ENCODE measurements around the gene CD53. TPM values are rescaled to one million over a fixed set of nuclear protein-coding genes. Genes with fewer than 3 reads are reported as not detected.

CD53 gene
- polyA plus RNA-seq, 1 experiment, result not detected

DNA sequence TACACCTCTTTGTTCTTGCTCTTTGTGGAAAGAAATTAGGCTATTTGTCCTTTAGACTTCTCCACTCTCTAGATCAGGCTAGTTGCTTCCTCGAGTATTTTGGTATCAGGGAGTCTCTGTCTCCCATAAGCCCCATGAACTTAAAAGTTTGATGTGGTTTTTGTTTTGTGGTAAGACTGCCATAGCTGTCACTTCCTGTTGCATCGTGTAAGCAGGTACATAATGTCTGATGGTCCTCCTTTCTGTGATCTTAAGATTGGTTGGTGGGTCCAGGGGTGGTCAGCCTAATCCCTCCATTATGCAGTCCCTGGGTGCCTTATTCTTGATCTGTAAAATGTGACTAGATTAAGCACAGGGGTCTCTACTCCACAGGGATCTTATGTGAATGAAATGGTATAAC, 23.1 kb downstream of the CD53 start:
- DNase-seq (ENCODE audit: low read depth), result no peak

DNA sequence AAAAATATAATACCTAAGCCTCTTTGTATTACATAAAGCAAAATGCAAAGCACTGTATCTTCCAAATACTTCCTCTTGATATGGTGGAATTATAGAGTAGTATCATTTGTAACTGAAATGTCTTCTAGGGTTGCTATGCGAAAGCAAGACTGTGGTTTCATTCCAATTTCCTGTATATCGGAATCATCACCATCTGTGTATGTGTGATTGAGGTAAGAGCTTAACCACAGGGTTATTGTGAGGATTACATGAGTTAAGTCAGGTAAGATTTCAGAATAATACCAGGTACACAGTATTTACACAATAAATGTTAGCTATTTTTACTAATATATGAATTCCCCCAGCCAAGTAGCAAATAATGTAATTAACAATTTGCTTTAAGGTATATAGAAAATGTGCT, 24.7 kb downstream of the CD53 start:
- DNase-seq (ENCODE audit: low read depth), result no peak
- TF ChIP-seq, protein P1, sequence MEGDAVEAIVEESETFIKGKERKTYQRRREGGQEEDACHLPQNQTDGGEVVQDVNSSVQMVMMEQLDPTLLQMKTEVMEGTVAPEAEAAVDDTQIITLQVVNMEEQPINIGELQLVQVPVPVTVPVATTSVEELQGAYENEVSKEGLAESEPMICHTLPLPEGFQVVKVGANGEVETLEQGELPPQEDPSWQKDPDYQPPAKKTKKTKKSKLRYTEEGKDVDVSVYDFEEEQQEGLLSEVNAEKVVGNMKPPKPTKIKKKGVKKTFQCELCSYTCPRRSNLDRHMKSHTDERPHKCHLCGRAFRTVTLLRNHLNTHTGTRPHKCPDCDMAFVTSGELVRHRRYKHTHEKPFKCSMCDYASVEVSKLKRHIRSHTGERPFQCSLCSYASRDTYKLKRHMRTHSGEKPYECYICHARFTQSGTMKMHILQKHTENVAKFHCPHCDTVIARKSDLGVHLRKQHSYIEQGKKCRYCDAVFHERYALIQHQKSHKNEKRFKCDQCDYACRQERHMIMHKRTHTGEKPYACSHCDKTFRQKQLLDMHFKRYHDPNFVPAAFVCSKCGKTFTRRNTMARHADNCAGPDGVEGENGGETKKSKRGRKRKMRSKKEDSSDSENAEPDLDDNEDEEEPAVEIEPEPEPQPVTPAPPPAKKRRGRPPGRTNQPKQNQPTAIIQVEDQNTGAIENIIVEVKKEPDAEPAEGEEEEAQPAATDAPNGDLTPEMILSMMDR (IDR thresholded peaks at IDR 0.05; ENCODE audit: insufficient read depth, low read depth, low read length), result no peak
- CTCF ChIA-PET, result no interaction called here
- no peak overlapping the region for H3K4me3 ChIP-seq (ENCODE audit: low read depth, low read length)
- H3K27me3 ChIP-seq (ENCODE audit: control insufficient read depth, insufficient read depth, low read length), result no peaks in the 10 kb centered on the region
- POLR2A ChIA-PET, result no interaction called here
- H3K36me3 ChIP-seq (ENCODE audit: control insufficient read depth, insufficient read depth, low read length), result no peaks in the 10 kb centered on the region

More for the DNA sequence above, 23.1 kb downstream of the CD53 start:
- H3K27me3 ChIP-seq (ENCODE audit: control insufficient read depth, insufficient read depth, low read length), result no peaks in the 10 kb centered on the region
- no peak overlapping the region for H3K4me3 ChIP-seq (ENCODE audit: low read depth, low read length)
- TF ChIP-seq, protein P1 (IDR thresholded peaks at IDR 0.05; ENCODE audit: insufficient read depth, low read depth, low read length), result no peak
- ChIA-PET POLR2A (no interaction called here), CTCF (no interaction called here)
- no peaks in the 10 kb centered on the region for H3K36me3 ChIP-seq (ENCODE audit: control insufficient read depth, insufficient read depth, low read length)

DNA sequence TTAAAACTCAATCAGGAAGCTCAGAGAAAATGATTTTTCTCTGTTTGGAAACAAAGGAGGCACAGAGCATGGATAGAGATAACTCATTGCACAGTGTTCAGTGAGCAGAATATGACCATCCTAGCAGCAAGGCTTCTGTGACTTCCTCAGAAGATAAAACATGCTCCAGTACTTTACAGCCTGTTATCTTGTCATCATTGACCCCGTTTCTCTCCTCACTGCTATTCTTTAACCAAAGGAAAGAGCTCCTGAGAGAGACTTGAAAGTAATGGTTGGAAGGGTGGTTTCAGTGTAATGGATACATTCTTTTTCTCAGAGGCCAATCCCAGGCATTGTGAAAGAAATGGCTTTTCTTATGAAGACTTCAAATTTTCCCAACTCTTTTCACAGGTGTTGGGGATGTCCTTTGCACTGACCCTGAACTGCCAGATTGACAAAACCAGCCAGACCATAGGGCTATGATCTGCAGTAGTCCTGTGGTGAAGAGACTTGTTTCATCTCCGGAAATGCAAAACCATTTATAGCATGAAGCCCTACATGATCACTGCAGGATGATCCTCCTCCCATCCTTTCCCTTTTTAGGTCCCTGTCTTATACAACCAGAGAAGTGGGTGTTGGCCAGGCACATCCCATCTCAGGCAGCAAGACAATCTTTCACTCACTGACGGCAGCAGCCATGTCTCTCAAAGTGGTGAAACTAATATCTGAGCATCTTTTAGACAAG, 25.9 kb downstream of the CD53 start:
- no peak overlapping the region for H3K4me3 ChIP-seq (ENCODE audit: low read depth, low read length)
- DNase-seq (ENCODE audit: low read depth), result no peak
- CTCF ChIA-PET, result no interaction called here
- TF ChIP-seq, protein P1 (IDR thresholded peaks at IDR 0.05; ENCODE audit: insufficient read depth, low read depth, low read length), result no peak
- no peaks in the 10 kb centered on the region for H3K36me3 ChIP-seq (ENCODE audit: control insufficient read depth, insufficient read depth, low read length)
- POLR2A ChIA-PET, result no interaction called here
- no peaks in the 10 kb centered on the region for H3K27me3 ChIP-seq (ENCODE audit: control insufficient read depth, insufficient read depth, low read length)

DNA sequence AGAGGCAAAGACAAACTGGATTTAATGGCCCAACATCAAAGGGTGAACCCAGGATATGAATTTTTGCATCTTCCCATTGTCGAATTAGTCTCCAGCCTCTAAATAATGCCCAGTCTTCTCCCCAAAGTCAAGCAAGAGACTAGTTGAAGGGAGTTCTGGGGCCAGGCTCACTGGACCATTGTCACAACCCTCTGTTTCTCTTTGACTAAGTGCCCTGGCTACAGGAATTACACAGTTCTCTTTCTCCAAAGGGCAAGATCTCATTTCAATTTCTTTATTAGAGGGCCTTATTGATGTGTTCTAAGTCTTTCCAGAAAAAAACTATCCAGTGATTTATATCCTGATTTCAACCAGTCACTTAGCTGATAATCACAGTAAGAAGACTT, 26.5 kb downstream of the CD53 start:
- ChIA-PET POLR2A (no interaction called here), CTCF (no interaction called here)
- Histone ChIP-seq H3K27me3 (ENCODE audit: control insufficient read depth, insufficient read depth, low read length) (no peaks in the 10 kb centered on the region), H3K36me3 (ENCODE audit: control insufficient read depth, insufficient read depth, low read length) (no peaks in the 10 kb centered on the region), H3K4me3 (ENCODE audit: low read depth, low read length) (no peak overlapping the region)
- TF ChIP-seq, protein P1 (IDR thresholded peaks at IDR 0.05; ENCODE audit: insufficient read depth, low read depth, low read length), result no peak
- no peak for DNase-seq (ENCODE audit: low read depth)

DNA sequence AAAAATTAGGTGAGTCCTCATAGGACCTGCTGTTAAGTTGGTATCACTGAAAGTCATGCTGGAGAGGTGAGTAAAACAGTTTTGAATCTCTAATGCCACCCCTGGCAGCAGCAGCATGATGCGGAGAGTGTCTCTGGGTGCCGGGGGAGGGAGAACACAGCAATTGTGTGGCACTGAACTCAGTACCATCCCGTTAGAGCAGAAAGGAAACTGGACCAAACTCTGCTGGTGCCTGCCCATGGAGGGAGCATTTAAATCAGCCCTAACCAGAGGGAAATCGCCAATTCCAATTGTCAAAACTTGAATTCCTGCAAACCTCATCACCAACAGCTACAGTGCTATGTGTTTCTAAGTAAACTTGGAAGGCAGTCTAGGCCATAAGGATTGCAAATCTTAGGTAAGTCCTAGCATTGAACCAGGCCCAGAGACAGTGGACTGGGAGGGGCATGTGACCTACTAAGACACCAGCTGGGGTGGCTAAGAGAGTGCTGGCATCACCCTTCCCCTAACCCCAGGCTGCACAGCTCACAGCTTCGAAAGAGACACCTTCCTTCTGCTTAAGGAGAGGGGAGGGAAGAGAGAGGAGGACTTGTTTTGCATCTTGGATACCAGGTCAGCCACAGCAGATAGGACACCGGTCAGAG, 30.0 kb downstream of the CD53 start:
- POLR2A ChIA-PET, result no interaction called here
- TF ChIP-seq, protein P1 (IDR thresholded peaks at IDR 0.05; ENCODE audit: insufficient read depth, low read depth, low read length), result no peak

More for the DNA sequence above, 30.0 kb downstream of the CD53 start:
- no peaks in the 10 kb centered on the region for H3K36me3 ChIP-seq (ENCODE audit: control insufficient read depth, insufficient read depth, low read length)
- no peaks in the 10 kb centered on the region for H3K27me3 ChIP-seq (ENCODE audit: control insufficient read depth, insufficient read depth, low read length)
- CTCF ChIA-PET, result interaction anchor here (0.6 kb wide), 1 partner anchor 136 kb away, joined by 3 read pairs; no protein-coding TSS in a partner anchor
- DNase-seq (ENCODE audit: low read depth), result no peak
- H3K4me3 ChIP-seq (ENCODE audit: low read depth, low read length), result no peak overlapping the region
